ENCODE measurements around the gene ERC1.

DNA sequence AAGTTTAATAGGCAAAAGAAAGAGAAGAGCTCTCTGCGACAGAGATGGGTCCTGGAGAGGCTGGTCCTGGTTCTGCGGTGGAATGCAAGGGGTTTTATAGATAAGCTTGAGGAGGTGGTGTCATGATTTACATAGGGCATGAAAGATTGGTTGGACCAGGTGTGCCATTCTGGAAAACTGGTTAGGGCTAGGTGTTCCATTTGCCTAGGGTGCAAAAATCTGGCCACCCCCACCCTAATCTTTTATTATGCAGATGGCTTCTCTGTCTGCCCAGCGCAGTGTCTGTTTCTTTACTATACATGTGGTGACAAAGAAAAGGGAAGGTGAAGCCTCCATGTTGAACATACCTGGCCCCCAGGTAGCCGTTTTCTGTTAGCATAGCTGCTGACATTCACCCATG, 65.4 kb downstream of the ERC1 start:
- TF ChIP-seq, protein P1, sequence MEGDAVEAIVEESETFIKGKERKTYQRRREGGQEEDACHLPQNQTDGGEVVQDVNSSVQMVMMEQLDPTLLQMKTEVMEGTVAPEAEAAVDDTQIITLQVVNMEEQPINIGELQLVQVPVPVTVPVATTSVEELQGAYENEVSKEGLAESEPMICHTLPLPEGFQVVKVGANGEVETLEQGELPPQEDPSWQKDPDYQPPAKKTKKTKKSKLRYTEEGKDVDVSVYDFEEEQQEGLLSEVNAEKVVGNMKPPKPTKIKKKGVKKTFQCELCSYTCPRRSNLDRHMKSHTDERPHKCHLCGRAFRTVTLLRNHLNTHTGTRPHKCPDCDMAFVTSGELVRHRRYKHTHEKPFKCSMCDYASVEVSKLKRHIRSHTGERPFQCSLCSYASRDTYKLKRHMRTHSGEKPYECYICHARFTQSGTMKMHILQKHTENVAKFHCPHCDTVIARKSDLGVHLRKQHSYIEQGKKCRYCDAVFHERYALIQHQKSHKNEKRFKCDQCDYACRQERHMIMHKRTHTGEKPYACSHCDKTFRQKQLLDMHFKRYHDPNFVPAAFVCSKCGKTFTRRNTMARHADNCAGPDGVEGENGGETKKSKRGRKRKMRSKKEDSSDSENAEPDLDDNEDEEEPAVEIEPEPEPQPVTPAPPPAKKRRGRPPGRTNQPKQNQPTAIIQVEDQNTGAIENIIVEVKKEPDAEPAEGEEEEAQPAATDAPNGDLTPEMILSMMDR (IDR thresholded peaks at IDR 0.05; ENCODE audit: low read length), result no peak
- TF ChIP-seq EZH2 (IDR thresholded peaks at IDR 0.05; ENCODE audit: borderline replicate concordance, low read length), result no peak

Data from OCI-LY1 (cell line).